ENCODE results near the gene GTF3C5. TPM values are rescaled to one million over a fixed set of nuclear protein-coding genes. Genes with fewer than 3 reads are reported as not detected.

Gene GTF3C5
- total and polyA plus RNA-seq, 10 of the 15 experiments (the other 5 are each of a cell fraction or from before 2014, with no cell fraction given) = 2.2 to 81.1 (median 68.7) TPM

- TF ChIP-seq E2F8 (IDR thresholded peaks at IDR 0.05; ENCODE audit: low read depth, partially characterized antibody) = no peak
- no peak for TF ChIP-seq POU2F2 (IDR thresholded peaks at IDR 0.05; ENCODE audit: borderline replicate concordance, low read depth, low read length)
Measured at GRCh38 chr9:133054966-133055365, 24.2 kb downstream of the GTF3C5 start (continued).

GRCh38 chr9:133055788-133056420 lies 25.1 kb downstream of the GTF3C5 start:
- H3K36me3 ChIP-seq (ENCODE audit: control insufficient read depth in 2 of 2, insufficient read depth in 2 of 2, low read length in 1 of 2) = peaks cover 10 to 33% of the 10 kb centered on the region in 2 experiments; a peak in 3 of 4 replicates
- H3K4me2 ChIP-seq (ENCODE audit: control insufficient read depth, insufficient read depth) = no peak overlapping the region
- no peaks in the 10 kb centered on the region for H3K9me3 ChIP-seq (replicated peaks; ENCODE audit: control insufficient read depth, insufficient read depth, low read length)
- in situ Hi-C loops (cut with MboI) = no loop called here
- FAIRE-seq (no peak), DNase-seq (ENCODE audit: low read depth, low spot score) (no peak), ATAC-seq (no peak)
- CTCF ChIA-PET = interaction anchor here (1.1 to 2.1 kb wide), 2 partner anchors 34 to 89 kb away, joined by 3 to 4 read pairs; no protein-coding TSS in a partner anchor
- POLR2A ChIA-PET = no interaction called here
- WGBS (ENCODE audit: insufficient coverage, insufficient replicate concordance, low lambda C conversion rate, missing lambda C conversion rate) = 97% methylated on average over 17 of the region's 17 CpGs
- no TSS peak for BruUV-seq (replicated peaks)
- H2AFZ ChIP-seq (ENCODE audit: control insufficient read depth, low read depth, low read length) = no peak overlapping the region
- peaks cover 24% of the 10 kb centered on the region for H3K4me1 ChIP-seq (ENCODE audit: control insufficient read depth, insufficient read depth, low read length)
- no peaks in the 10 kb centered on the region for H4K20me1 ChIP-seq (ENCODE audit: control insufficient read depth, insufficient read depth)
- SMC1A ChIA-PET (ENCODE audit: uncharacterized antibody, unreplicated experiment) = no interaction called here
- no peaks in the 10 kb centered on the region for H3K27me3 ChIP-seq (replicated peaks in 1 of 2; ENCODE audit: control insufficient read depth in 2 of 2, insufficient read depth in 2 of 2, low read length in 1 of 2)
- no peak overlapping the region for H3K9ac ChIP-seq (ENCODE audit: control insufficient read depth, insufficient read depth, low read length)
- H3K79me2 ChIP-seq (ENCODE audit: control insufficient read depth, insufficient read depth, low read length) = no peaks in the 10 kb centered on the region
- H3K27ac ChIP-seq (ENCODE audit: control insufficient read depth, insufficient read depth) = no peak overlapping the region
- intact Hi-C loops (cut with micrococcal nuclease; ENCODE audit: unreplicated experiment) = no loop called here
- RAD21 ChIA-PET (ENCODE audit: unreplicated experiment) = no interaction called here
- no peak overlapping the region for H3K4me3 ChIP-seq
- TF ChIP-seq YBX1 (IDR thresholded peaks at IDR 0.05) (no peak), IRF4 (IDR thresholded peaks at IDR 0.05; ENCODE audit: low read depth, low read length) (no peak), JUNB (IDR thresholded peaks at IDR 0.05) (no peak), ATF3 (IDR thresholded peaks at IDR 0.05; ENCODE audit: borderline replicate concordance, extremely low read depth, low read depth, low read length) (no peak), SP1 (IDR thresholded peaks at IDR 0.05; ENCODE audit: low read depth, low read length) (no peak), GABPA (IDR thresholded peaks at IDR 0.05; ENCODE audit: low read depth) (no peak), BCL11A (IDR thresholded peaks at IDR 0.05; ENCODE audit: low read depth, low read length) (no peak), HSF1 (IDR thresholded peaks at IDR 0.05; ENCODE audit: low read depth, low read length) (no peak), BCL3 (IDR thresholded peaks at IDR 0.05; ENCODE audit: borderline replicate concordance, insufficient read depth, low read depth, low read length, poor library complexity, severe bottlenecking) (no peak), LARP7 (IDR thresholded peaks at IDR 0.05) (no peak)
